ENCODE results near the gene SP8. TPM values are rescaled to one million over a fixed set of nuclear protein-coding genes. Genes with fewer than 3 reads are reported as not detected.
A peak's percentile ranks its signal among the peaks of the same experiment; 100 is the strongest.

Gene SP8
- total RNA-seq, 1 donor from 2014 or later = 19.8 TPM

- H4K20me1 ChIP-seq (ENCODE audit: low read depth) = no peaks in the 10 kb centered on the region
- no peak overlapping the region for H3K27ac ChIP-seq
- H3K4me1 Mint-ChIP-seq = peaks cover 17% of the 10 kb centered on the region
- H3K9ac ChIP-seq = no peak overlapping the region
- no peaks in the 10 kb centered on the region for H3K36me3 Mint-ChIP-seq
- H3K27ac Mint-ChIP-seq = no peak overlapping the region
- no peak overlapping the region for H2AFZ ChIP-seq (replicated peaks)
- peaks cover 2% of the 10 kb centered on the region for H3K9me3 Mint-ChIP-seq
- no peak for DNase-seq (ENCODE audit: low spot score)
- peaks cover 2% of the 10 kb centered on the region for H3K27me3 Mint-ChIP-seq (ENCODE audit: insufficient read depth, low read depth)
- no peaks in the 10 kb centered on the region for H3K27me3 ChIP-seq
- no peak overlapping the region for H3K4me3 ChIP-seq
- H3K79me2 ChIP-seq (ENCODE audit: low read depth) = no peaks in the 10 kb centered on the region
- TF ChIP-seq CTCF (IDR thresholded peaks at IDR 0.05) (peak; percentile 10), EZH2 (IDR thresholded peaks at IDR 0.05) (no peak)
- peak overlapping the region; percentile 40 for H3K4me2 ChIP-seq
- H3K4me3 Mint-ChIP-seq = no peak overlapping the region
- H3K36me3 ChIP-seq = no peaks in the 10 kb centered on the region
- no peaks in the 10 kb centered on the region for H3F3A ChIP-seq (ENCODE audit: low read depth)
- H3K9me3 ChIP-seq (ENCODE audit: low read depth) = no peaks in the 10 kb centered on the region
- H3K4me1 ChIP-seq = peaks cover 19% of the 10 kb centered on the region
These were observed 41.7 kb downstream of the SP8 start for GRCh38 chr7:20744954-20745446.

- H3K27ac Mint-ChIP-seq = no peak overlapping the region
- no peaks in the 10 kb centered on the region for H3K36me3 ChIP-seq
- H4K20me1 ChIP-seq (ENCODE audit: low read depth) = no peaks in the 10 kb centered on the region
- no peaks in the 10 kb centered on the region for H3K36me3 Mint-ChIP-seq
- H3K4me3 Mint-ChIP-seq = no peak overlapping the region
- H3K79me2 ChIP-seq (ENCODE audit: low read depth) = no peaks in the 10 kb centered on the region
- H3K9me3 Mint-ChIP-seq = peaks cover 2% of the 10 kb centered on the region
- no peaks in the 10 kb centered on the region for H3K9me3 ChIP-seq (ENCODE audit: low read depth)
- H3K4me1 ChIP-seq = peaks cover 19% of the 10 kb centered on the region
- no peaks in the 10 kb centered on the region for H3K27me3 ChIP-seq
- no peak for TF ChIP-seq CTCF (IDR thresholded peaks at IDR 0.05)
- no peak for TF ChIP-seq EZH2 (IDR thresholded peaks at IDR 0.05)
- TF ChIP-seq EZH2phosphoT487 (IDR thresholded peaks at IDR 0.05) = no peak
- peaks cover 17% of the 10 kb centered on the region for H3K4me1 Mint-ChIP-seq
- no peak overlapping the region for H3K9ac ChIP-seq
- H3K27me3 Mint-ChIP-seq (ENCODE audit: insufficient read depth, low read depth) = no peaks in the 10 kb centered on the region
- H2AFZ ChIP-seq (replicated peaks) = no peak overlapping the region
- no peak overlapping the region for H3K4me2 ChIP-seq
- no peak overlapping the region for H3K27ac ChIP-seq
- H3K4me3 ChIP-seq = no peak overlapping the region
- no peaks in the 10 kb centered on the region for H3F3A ChIP-seq (ENCODE audit: low read depth)
- no peak for DNase-seq (ENCODE audit: low spot score)
These were observed 43.8 kb downstream of the SP8 start for GRCh38 chr7:20742913-20743312.

- no peak overlapping the region for H3K4me2 ChIP-seq
- H3K9me3 Mint-ChIP-seq = peaks cover 5% of the 10 kb centered on the region
These were observed 44.9 kb downstream of the SP8 start for GRCh38 chr7:20741801-20742200.

More at GRCh38 chr7:20741801-20742200, 44.9 kb downstream of the SP8 start:
- no peak overlapping the region for H3K27ac Mint-ChIP-seq
- H3K4me1 Mint-ChIP-seq = peaks cover 17% of the 10 kb centered on the region
- no peaks in the 10 kb centered on the region for H3K79me2 ChIP-seq (ENCODE audit: low read depth)
- H2AFZ ChIP-seq (replicated peaks) = no peak overlapping the region
- peaks cover 2% of the 10 kb centered on the region for H3K36me3 Mint-ChIP-seq
- no peaks in the 10 kb centered on the region for H3K9me3 ChIP-seq (ENCODE audit: low read depth)
- no peak overlapping the region for H3K4me3 ChIP-seq
- H3K4me1 ChIP-seq = peaks cover 26% of the 10 kb centered on the region
- H3K36me3 ChIP-seq = no peaks in the 10 kb centered on the region
- H3K4me3 Mint-ChIP-seq = no peak overlapping the region
- no peak overlapping the region for H3K27ac ChIP-seq
- TF ChIP-seq EZH2 (IDR thresholded peaks at IDR 0.05) = no peak
- TF ChIP-seq CTCF (IDR thresholded peaks at IDR 0.05) = no peak
- H3K27me3 ChIP-seq = no peaks in the 10 kb centered on the region
- H4K20me1 ChIP-seq (ENCODE audit: low read depth) = no peaks in the 10 kb centered on the region
- no peak for DNase-seq (ENCODE audit: low spot score)
- no peak overlapping the region for H3K9ac ChIP-seq
- H3K27me3 Mint-ChIP-seq (ENCODE audit: insufficient read depth, low read depth) = no peaks in the 10 kb centered on the region
- no peaks in the 10 kb centered on the region for H3F3A ChIP-seq (ENCODE audit: low read depth)

All from neural progenitor cell (in vitro differentiated cells).